T-helper 2 cell treated with Interferon-gamma antibody and Interleukin-4, amounts not matched to agents 100 ng/mL and 5 ng/mL, for 36 hours (primary cell): Measurements from ENCODE around the gene GUF1. TPM values are rescaled to one million over a fixed set of nuclear protein-coding genes. Genes with fewer than 3 reads are reported as not detected.

Experiments used
- intact Hi-C: fragments of 100-400 bp; cut with micrococcal nuclease; formaldehyde crosslinking; loops from one replicate; pipeline ENCODE4 v1.15.1; 2023
- total RNA-seq: library from RNA; stranded (reverse); gene quantifications from 2 replicates; pipeline ENCODE4 v1.2.3, GENCODE V29; 2022

The GUF1 gene, protein sequence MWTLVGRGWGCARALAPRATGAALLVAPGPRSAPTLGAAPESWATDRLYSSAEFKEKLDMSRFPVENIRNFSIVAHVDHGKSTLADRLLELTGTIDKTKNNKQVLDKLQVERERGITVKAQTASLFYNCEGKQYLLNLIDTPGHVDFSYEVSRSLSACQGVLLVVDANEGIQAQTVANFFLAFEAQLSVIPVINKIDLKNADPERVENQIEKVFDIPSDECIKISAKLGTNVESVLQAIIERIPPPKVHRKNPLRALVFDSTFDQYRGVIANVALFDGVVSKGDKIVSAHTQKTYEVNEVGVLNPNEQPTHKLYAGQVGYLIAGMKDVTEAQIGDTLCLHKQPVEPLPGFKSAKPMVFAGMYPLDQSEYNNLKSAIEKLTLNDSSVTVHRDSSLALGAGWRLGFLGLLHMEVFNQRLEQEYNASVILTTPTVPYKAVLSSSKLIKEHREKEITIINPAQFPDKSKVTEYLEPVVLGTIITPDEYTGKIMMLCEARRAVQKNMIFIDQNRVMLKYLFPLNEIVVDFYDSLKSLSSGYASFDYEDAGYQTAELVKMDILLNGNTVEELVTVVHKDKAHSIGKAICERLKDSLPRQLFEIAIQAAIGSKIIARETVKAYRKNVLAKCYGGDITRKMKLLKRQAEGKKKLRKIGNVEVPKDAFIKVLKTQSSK
- 23.7 and 28.0 TPM in 2 replicates for total RNA-seq

GRCh38 chr4:44678094-44679041, at the start of gene GUF1:
TSS of gene GUF1 (plus strand) at chr4:44678420. CDS start at chr4:44678623, 203 bp downstream.
- intact Hi-C loops: loop anchor here (1.0 to 2.0 kb wide), 3 partner anchors 18 to 229 kb away; partner anchors contain the start of gene GNPDA2

DNA sequence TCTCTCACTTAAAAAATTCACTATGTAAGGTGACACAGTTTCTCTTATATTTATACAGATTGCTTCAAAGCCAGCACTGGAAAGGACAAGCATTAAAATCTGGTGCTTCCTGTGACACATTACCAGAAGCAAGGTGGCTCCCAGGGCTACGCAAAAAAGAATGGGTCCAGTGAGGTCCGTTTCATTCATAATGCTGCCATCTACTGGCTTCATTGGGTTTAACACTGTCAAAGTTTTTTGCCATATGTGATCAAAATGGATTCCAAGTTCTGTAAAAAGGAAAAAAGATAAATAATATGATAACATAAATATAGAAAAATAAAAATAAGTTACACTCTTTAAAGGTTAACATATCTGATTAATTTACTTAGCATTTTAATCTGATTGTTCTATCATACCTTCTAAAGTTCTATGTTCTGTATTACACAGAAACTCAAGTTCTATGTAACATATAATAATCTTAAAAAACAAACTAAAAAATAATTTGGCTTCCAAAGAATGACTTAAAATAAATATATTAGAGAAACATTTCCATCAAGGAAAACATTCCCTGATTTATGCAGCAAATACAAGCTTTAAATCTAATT, 48.8 kb upstream of the GUF1 start:
- intact Hi-C loops: loop anchor here (1.0 to 5.0 kb wide), 4 partner anchors 181 to 1635 kb away; partner anchors contain the start of gene KCTD8

- intact Hi-C loops: no loop called here
These were observed 46.1 kb upstream of the GUF1 start for GRCh38 chr4:44632089-44632488.

GRCh38 chr4:44632733-44633132, 45.5 kb upstream of the GUF1 start:
- intact Hi-C loops: no loop called here

GRCh38 chr4:44638091-44638490, 40.1 kb upstream of the GUF1 start:
- intact Hi-C loops: no loop called here

GRCh38 chr4:44646151-44646550, 32.1 kb upstream of the GUF1 start:
- intact Hi-C loops: no loop called here

DNA sequence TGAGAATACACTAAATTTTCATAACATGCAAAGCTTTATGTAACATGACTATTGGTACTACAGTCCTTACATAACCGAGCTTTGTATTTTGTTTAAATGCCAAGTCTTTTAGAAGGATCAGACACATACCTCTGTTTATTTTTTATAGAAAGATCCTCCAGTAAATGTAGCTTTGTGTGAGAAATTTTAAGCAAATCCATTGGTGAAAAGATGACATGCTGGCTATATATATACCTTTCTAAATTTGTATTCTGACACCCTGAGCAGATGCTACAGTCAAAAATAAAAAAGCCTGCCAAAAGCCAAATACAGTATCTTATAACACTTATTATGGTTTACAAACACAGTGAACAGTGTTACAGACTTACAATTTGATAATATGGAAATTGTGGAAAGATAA, 26.8 kb upstream of the GUF1 start, which contains the start of gene YIPF7:
Gene YIPF7, minus strand, starts transcription at position 201 of the 400 bp plus-strand sequence. CDS start 1,525 bp downstream, outside the sequence.
- intact Hi-C loops: no loop called here

GRCh38 chr4:44652002-44652401, 26.2 kb upstream of the GUF1 start:
- intact Hi-C loops: no loop called here

GRCh38 chr4:44660396-44660795, 17.8 kb upstream of the GUF1 start:
- intact Hi-C loops: no loop called here

DNA sequence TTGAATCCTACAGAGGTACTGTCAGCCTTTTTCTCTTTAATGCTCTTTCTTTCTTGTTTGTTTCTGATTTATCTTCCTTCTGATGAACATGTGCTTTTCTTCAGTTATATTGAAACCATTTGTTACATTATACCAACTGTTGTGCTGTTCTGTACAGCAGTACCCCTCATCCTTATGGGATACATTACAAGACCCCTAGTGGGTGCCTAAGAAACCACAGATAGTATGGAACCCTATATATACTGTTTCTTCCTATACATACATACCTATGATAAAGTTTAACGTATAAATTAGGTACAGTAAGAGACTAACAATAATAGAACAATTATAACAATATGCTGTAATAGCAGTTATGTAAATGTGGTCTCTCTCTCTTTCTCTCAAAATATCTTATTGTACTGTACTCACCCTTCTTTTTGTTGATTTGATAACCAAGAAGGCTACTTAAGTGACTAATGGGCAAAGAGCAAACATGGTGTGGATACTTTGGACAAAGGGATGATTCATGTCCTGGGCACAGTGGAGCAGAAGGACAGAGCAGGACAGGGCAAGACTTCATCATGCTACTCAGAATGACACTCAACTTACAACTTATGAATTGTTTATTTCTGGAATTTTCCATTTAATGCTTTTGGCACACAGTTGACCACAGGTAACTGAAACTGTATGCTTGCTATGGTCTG, 16.1 kb upstream of the GUF1 start:
- intact Hi-C loops: no loop called here

- intact Hi-C loops: no loop called here
These were observed 15.6 kb upstream of the GUF1 start for GRCh38 chr4:44662623-44663005.

- intact Hi-C loops: no loop called here
These were observed 14.5 kb upstream of the GUF1 start for GRCh38 chr4:44663539-44664263.

DNA sequence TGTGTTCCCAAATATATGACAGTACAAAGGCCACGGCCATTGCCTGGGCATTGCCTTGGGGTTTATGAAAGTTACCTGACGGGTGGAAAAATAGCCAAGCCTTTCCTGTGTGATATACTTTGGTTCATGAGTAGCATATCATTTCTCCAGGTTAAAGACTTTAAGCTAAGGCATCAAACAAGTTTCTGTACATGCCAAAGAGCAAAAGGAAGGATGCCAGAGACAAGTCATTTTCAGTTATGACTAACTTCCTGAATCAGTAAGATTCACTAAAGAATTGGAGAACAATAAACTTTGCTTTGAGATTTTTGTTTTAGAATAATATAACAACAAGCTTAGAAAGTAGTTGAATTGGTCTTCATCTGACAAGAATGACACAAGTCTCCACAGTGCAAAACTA, 9.7 kb upstream of the GUF1 start:
- intact Hi-C loops: no loop called here

DNA sequence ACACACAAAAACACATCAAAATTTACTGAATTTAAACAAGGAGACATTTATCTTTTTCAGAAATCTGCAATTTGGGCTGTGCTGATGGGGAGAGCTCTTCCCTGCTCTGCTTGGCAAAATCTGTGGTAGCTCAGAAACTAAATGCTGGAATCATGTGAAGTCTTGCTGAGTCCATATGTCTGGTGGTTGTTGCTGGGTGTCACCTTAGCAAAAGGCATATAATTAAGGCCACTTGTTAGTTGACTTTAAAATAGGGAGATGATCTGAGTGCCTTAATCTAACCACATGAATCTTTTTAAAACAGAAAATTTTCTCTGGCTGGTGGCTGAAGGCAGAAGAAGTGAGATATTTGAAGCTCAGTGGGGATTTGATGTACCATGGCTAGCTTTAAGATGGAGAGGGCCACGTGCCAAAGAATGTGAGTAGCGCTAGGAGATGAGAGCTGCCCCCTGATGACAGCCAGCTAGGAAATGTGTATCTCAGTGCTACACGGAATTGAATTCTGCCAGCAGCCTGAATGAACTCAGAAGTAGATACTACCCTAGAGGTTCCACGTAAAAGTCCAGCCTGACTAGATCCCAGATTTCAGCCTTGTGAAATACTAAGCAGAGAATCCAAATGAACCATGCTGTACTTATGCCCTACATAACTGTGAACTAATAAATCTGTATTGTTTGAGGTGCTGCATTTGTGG, 7.6 kb upstream of the GUF1 start:
- intact Hi-C loops: no loop called here

GRCh38 chr4:44671636-44672035, 6.6 kb upstream of the GUF1 start:
- intact Hi-C loops: no loop called here

- intact Hi-C loops: no loop called here
These were observed 3.7 kb upstream of the GUF1 start for GRCh38 chr4:44674471-44674870.

GRCh38 chr4:44675366-44675765, 2.9 kb upstream of the GUF1 start:
- intact Hi-C loops: no loop called here

GRCh38 chr4:44679060-44679459, 840 bp downstream of the GUF1 start:
- intact Hi-C loops: loop anchor here (2.0 kb wide), 1 partner anchor 18 kb away; no protein-coding TSS in a partner anchor

GRCh38 chr4:44684648-44685047, 6.4 kb downstream of the GUF1 start:
- intact Hi-C loops: no loop called here
